Esophagus muscularis mucosa (tissue), 4 donors: ENCODE data around the gene PTPN5.

Source experiments
- CTCF ChIP-seq, 3 experiments: fragments of 200-600 bp in 2 of 3; fragments of 450-650 bp in 1 of 3; sonication (generic) in 2 of 3; IDR thresholded peaks; one replicate each; pipeline ENCODE4 v1.5.1; 2017 to 2019; ENCODE audit warnings: antibody characterized with exemption in 3 of 3, mild to moderate bottlenecking in 2 of 3, moderate library complexity in 1 of 3
- EP300 ChIP-seq: sonication (generic); formaldehyde crosslinking; IDR thresholded peaks from one replicate; pipeline ENCODE4 v1.6.1; 2017; ENCODE audit warnings: antibody characterized with exemption
- POLR2A ChIP-seq: fragments of 450-650 bp; IDR thresholded peaks from one replicate; pipeline ENCODE4 v1.6.1; 2017; ENCODE audit warnings: antibody characterized with exemption, moderate library complexity, mild to moderate bottlenecking, low read depth
- POLR2AphosphoS5 ChIP-seq, 2 donors: sonication (generic); formaldehyde crosslinking; IDR thresholded peaks; one replicate each; pipeline ENCODE4 v1.6.1; 2017; ENCODE audit warnings: antibody characterized with exemption in 2 of 2

GRCh38 chr11:18704698-18705097 is 86.9 kb downstream of the PTPN5 start:
- TF ChIP-seq EP300 (no peak), CTCF (IDR thresholded peaks at IDR 0.05) (no peak), POLR2A (no peak), POLR2AphosphoS5 (IDR thresholded peaks at IDR 0.05) (no peak)
